ENCODE results near the gene OR1M1. TPM values are rescaled to one million over a fixed set of nuclear protein-coding genes. Genes with fewer than 3 reads are reported as not detected.
"Not testable (repeated sequence)": the region's sequence is repeated elsewhere in the genome, so short reads cannot be mapped to it uniquely, and the experiment has no call there.

The OR1M1 gene
- total RNA-seq, 1 donor from 2014 or later, result not detected

GRCh38 chr19:9043524-9043923 lies 43.3 kb upstream of the OR1M1 start:
- H3K27ac Mint-ChIP-seq (ENCODE audit: unreplicated experiment), result no peak overlapping the region
- DNase-seq (ENCODE audit: low read depth, low spot score), result no peak
- no peaks in the 10 kb centered on the region for H3K36me3 Mint-ChIP-seq (ENCODE audit: low read depth)
- peaks cover 16% of the 10 kb centered on the region for H3K27me3 Mint-ChIP-seq (ENCODE audit: low read depth)
- H3K9me3 Mint-ChIP-seq, result no peaks in the 10 kb centered on the region
- no peak overlapping the region for H3K4me3 Mint-ChIP-seq
- TF ChIP-seq CTCF (conservative IDR thresholded peaks at IDR 0.05), result no peak
- H3K4me1 Mint-ChIP-seq, result no peaks in the 10 kb centered on the region

GRCh38 chr19:9044449-9044848 lies 42.4 kb upstream of the OR1M1 start:
- no peak overlapping the region for H3K4me3 Mint-ChIP-seq
- TF ChIP-seq CTCF (conservative IDR thresholded peaks at IDR 0.05), result no peak
- no peaks in the 10 kb centered on the region for H3K9me3 Mint-ChIP-seq
- H3K27me3 Mint-ChIP-seq (ENCODE audit: low read depth), result peaks cover 15% of the 10 kb centered on the region
- no peaks in the 10 kb centered on the region for H3K4me1 Mint-ChIP-seq
- DNase-seq (ENCODE audit: low read depth, low spot score), result no peak
- no peak overlapping the region for H3K27ac Mint-ChIP-seq (ENCODE audit: unreplicated experiment)
- no peaks in the 10 kb centered on the region for H3K36me3 Mint-ChIP-seq (ENCODE audit: low read depth)

- H3K27ac Mint-ChIP-seq (ENCODE audit: unreplicated experiment), result no peak overlapping the region
- no peak for DNase-seq (ENCODE audit: low read depth, low spot score)
- H3K4me3 Mint-ChIP-seq, result no peak overlapping the region
- no peaks in the 10 kb centered on the region for H3K36me3 Mint-ChIP-seq (ENCODE audit: low read depth)
- no peak for TF ChIP-seq CTCF (conservative IDR thresholded peaks at IDR 0.05)
- H3K27me3 Mint-ChIP-seq (ENCODE audit: low read depth), result peaks cover 14% of the 10 kb centered on the region
- H3K4me1 Mint-ChIP-seq, result no peaks in the 10 kb centered on the region
- no peaks in the 10 kb centered on the region for H3K9me3 Mint-ChIP-seq
Measured at GRCh38 chr19:9046694-9047093, 40.2 kb upstream of the OR1M1 start.

- no peak overlapping the region for H3K27ac Mint-ChIP-seq (ENCODE audit: unreplicated experiment)
- no peaks in the 10 kb centered on the region for H3K36me3 Mint-ChIP-seq (ENCODE audit: low read depth)
- H3K27me3 Mint-ChIP-seq (ENCODE audit: low read depth), result peaks cover 32% of the 10 kb centered on the region
- H3K4me3 Mint-ChIP-seq, result no peak overlapping the region
- no peaks in the 10 kb centered on the region for H3K4me1 Mint-ChIP-seq
- TF ChIP-seq CTCF (conservative IDR thresholded peaks at IDR 0.05), result no peak
- no peaks in the 10 kb centered on the region for H3K9me3 Mint-ChIP-seq
- no peak for DNase-seq (ENCODE audit: low read depth, low spot score)
Measured at GRCh38 chr19:9052894-9053293, 34.0 kb upstream of the OR1M1 start.

- H3K9me3 Mint-ChIP-seq; H3K27ac Mint-ChIP-seq (ENCODE audit: unreplicated experiment); H3K4me3 Mint-ChIP-seq; DNase-seq (ENCODE audit: low read depth, low spot score); H3K4me1 Mint-ChIP-seq; H3K36me3 Mint-ChIP-seq (ENCODE audit: low read depth): not testable (repeated sequence)
- H3K27me3 Mint-ChIP-seq (ENCODE audit: low read depth), result peaks cover 32% of the 10 kb centered on the region
Measured at GRCh38 chr19:9053674-9054073, 33.2 kb upstream of the OR1M1 start.

GRCh38 chr19:9054207-9054606 lies 32.7 kb upstream of the OR1M1 start:
- H3K36me3 Mint-ChIP-seq (ENCODE audit: low read depth), result no peaks in the 10 kb centered on the region
- no peak overlapping the region for H3K4me3 Mint-ChIP-seq
- no peak for TF ChIP-seq CTCF (conservative IDR thresholded peaks at IDR 0.05)
- H3K27ac Mint-ChIP-seq (ENCODE audit: unreplicated experiment), result no peak overlapping the region
- H3K4me1 Mint-ChIP-seq, result no peaks in the 10 kb centered on the region
- DNase-seq (ENCODE audit: low read depth, low spot score), result no peak
- H3K9me3 Mint-ChIP-seq, result no peaks in the 10 kb centered on the region
- H3K27me3 Mint-ChIP-seq (ENCODE audit: low read depth), result peaks cover 33% of the 10 kb centered on the region
